Smooth muscle cell of the pulmonary artery (primary cell): ENCODE measurements around the gene ZNF157. TPM values are rescaled to one million over a fixed set of nuclear protein-coding genes. Genes with fewer than 3 reads are reported as not detected.

ENCODE experiments used
- total RNA-seq: library from RNA; depleted of rRNA; stranded (reverse); fragments of >200 nt; gene quantifications from 2 replicates; pipeline ENCODE4 v1.2.3, GENCODE V29; 2014

The ZNF157 gene
- 0.03 and 0.26 TPM in 2 replicates for total RNA-seq

GRCh38 chrX:47370278-47370677 is at the start of gene ZNF157:
Gene ZNF157, plus strand, starts transcription at chrX:47370578. Its CDS starts 91 bp downstream, at chrX:47370669.

Other genes with a start within 250 kb of the ZNF157 start
- gene NDUFB11, start 225.9 kb upstream of the ZNF157 start, total RNA-seq, result 46.9 and 48.3 TPM in 2 replicates
- gene RBM10, start 225.4 kb upstream of the ZNF157 start, total RNA-seq, result 44.9 and 47.8 TPM in 2 replicates
- gene UBA1, start 176.7 kb upstream of the ZNF157 start, total RNA-seq, result 154 and 184 TPM in 2 replicates
- 95.9 and 96.1 TPM in 2 replicates for gene CDK16, start 151.9 kb upstream of the ZNF157 start, total RNA-seq
- 60.1 and 67.2 TPM in 2 replicates for gene USP11, start 137.6 kb upstream of the ZNF157 start, total RNA-seq
- 5.4 and 6.5 TPM in 2 replicates for gene ZNF41, start 112.6 kb downstream of the ZNF157 start, total RNA-seq
- 22.9 and 23.7 TPM in 2 replicates for gene ARAF, start 190.6 kb downstream of the ZNF157 start, total RNA-seq
- gene TIMP1, start 211.9 kb downstream of the ZNF157 start, total RNA-seq, result 1,183 and 1,864 TPM in 2 replicates
- 0.07 and 0.36 TPM in 2 replicates for gene SYN1, start 249.3 kb downstream of the ZNF157 start, total RNA-seq